OCI-LY7 (cell line): Measurements from ENCODE around the gene HSPA12A. TPM values are rescaled to one million over a fixed set of nuclear protein-coding genes. Genes with fewer than 3 reads are reported as not detected.

Experiments
- BruUV-seq: library from RNA; stranded (reverse); fragments of 400-500 nt; replicated peaks from 2 replicates; lab custom pipeline; 2021; lab: Mats Ljungman, UMichigan
- CTCF ChIA-PET: fragments of 300-600 bp; sonication (Branson Sonifier 250); formaldehyde crosslinking; loops from one replicate; lab custom pipeline; 2022; ENCODE audit warnings: antibody characterized with exemption; ENCODE audit not compliant: unreplicated experiment; lab: Charles Lee
- POLR2A ChIA-PET: fragments of 300-600 bp; sonication (Branson Sonifier 250); formaldehyde crosslinking; loops from one replicate; lab custom pipeline; 2022; ENCODE audit warnings: antibody characterized with exemption; lab: Charles Lee
- DNase-seq: peaks from one replicate; pipeline ENCODE4 v3.0.0-alpha.2; 2015; ENCODE audit warnings: low spot score
- H2AFZ ChIP-seq: fragments of 200-600 bp; sonication (generic), shearing (Covaris generic); 2 replicates; pipeline ENCODE4 v1.6.1; 2014; ENCODE audit warnings: mild to moderate bottlenecking, antibody characterized with exemption, low read length, moderate library complexity
- H3K27ac ChIP-seq: fragments of 200-600 bp; sonication (generic); 2 replicates; pipeline ENCODE4 v1.5.1; 2014; ENCODE audit warnings: mixed run types, low read depth, mild to moderate bottlenecking, moderate library complexity, low read length, inconsistent platforms; ENCODE audit not compliant: poor library complexity, severe bottlenecking
- H3K36me3 ChIP-seq: fragments of 200-600 bp; sonication (generic); 2 replicates; pipeline ENCODE4 v1.6.1; 2014; ENCODE audit warnings: mild to moderate bottlenecking, antibody characterized with exemption, low read length, moderate library complexity, mixed read lengths; ENCODE audit not compliant: insufficient read depth
- H3K4me1 ChIP-seq: fragments of 200-600 bp; sonication (generic); 2 replicates; pipeline ENCODE4 v1.5.1; 2014; ENCODE audit warnings: mild to moderate bottlenecking, low read length; ENCODE audit not compliant: insufficient read depth, poor library complexity, severe bottlenecking
- H3K4me2 ChIP-seq: fragments of 200-600 bp; sonication (generic); 2 replicates; pipeline ENCODE4 v1.6.1; 2014; ENCODE audit warnings: mild to moderate bottlenecking, low read length
- H3K4me3 ChIP-seq: fragments of 200-600 bp; sonication (generic); 2 replicates; pipeline ENCODE4 v1.5.1; 2014; ENCODE audit warnings: mild to moderate bottlenecking, low read depth, low read length; ENCODE audit not compliant: poor library complexity, severe bottlenecking
- H3K79me2 ChIP-seq: fragments of 200-600 bp; sonication (generic); 2 replicates; pipeline ENCODE4 v1.6.1; 2016; ENCODE audit warnings: low read depth, mild to moderate bottlenecking, low read length, moderate library complexity, mixed read lengths; ENCODE audit not compliant: insufficient read depth
- H3K9me2 ChIP-seq: fragments of 200-600 bp; sonication (generic); 2 replicates; pipeline ENCODE4 v1.6.1; 2016; ENCODE audit warnings: mild to moderate bottlenecking, low read length, mixed read lengths; ENCODE audit not compliant: insufficient read depth
- H3K9me3 ChIP-seq: fragments of 200-600 bp; sonication (generic); 2 replicates; pipeline ENCODE4 v1.6.1; 2014; ENCODE audit warnings: mild to moderate bottlenecking, mixed run types, low read length, mixed read lengths
- H4K20me1 ChIP-seq: fragments of 200-600 bp; sonication (generic); 2 replicates; pipeline ENCODE4 v1.6.1; 2014; ENCODE audit warnings: mild to moderate bottlenecking, antibody characterized with exemption, low read length, moderate library complexity, mixed read lengths; ENCODE audit not compliant: insufficient read depth
- EZH2phosphoT487 ChIP-seq: fragments of 200-600 bp; sonication (generic); IDR thresholded peaks from 2 replicates; pipeline ENCODE4 v1.6.1; 2018; ENCODE audit warnings: low read depth, borderline replicate concordance, mild to moderate bottlenecking, mixed run types, antibody characterized with exemption, low read length, moderate library complexity, mixed read lengths
- intact Hi-C: fragments of 100-400 bp; cut with micrococcal nuclease; formaldehyde crosslinking; loops from one replicate; pipeline ENCODE4 v1.10.0; 2022; ENCODE audit not compliant: unreplicated experiment
- total RNA-seq, 2 experiments: library from RNA; depleted of rRNA in 1 of 2; stranded (reverse); fragments of >200 nt in 1 of 2; shearing (Covaris generic) in 1 of 2; gene quantifications; 2 replicates each; pipeline ENCODE4 v1.2.3, GENCODE V29; 2014 to 2022
- TF ChIP-seq, protein P1 (sequence below): fragments of 200-600 bp; sonication (generic); conservative IDR thresholded peaks from 2 replicates; pipeline ENCODE4 v1.5.1; 2014; ENCODE audit warnings: mild to moderate bottlenecking, antibody characterized with exemption, low read length, moderate library complexity, mixed read lengths

Gene HSPA12A
- total RNA-seq, 2 experiments from 2014 or later: 3.7 TPM; not detected in 1

DNA sequence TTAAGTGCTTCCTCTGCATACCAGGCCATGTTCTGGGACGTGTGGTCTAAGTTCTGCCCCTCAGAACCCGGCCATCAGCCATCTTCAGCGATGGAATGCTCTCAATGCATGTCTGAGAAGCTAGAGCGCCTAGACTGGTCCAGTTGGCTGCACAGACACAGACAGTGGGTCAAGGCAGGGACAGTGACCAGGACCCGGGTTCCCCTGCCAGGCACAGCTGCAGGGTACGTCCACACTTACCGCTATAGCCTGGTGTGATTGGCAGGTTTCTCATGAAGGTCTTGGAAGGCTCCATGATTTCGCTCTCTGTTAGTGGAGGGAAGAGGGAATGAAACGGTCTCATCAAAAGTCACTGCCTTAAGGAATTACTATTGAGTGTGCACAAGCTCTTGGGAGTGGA lies 74.3 kb downstream of the HSPA12A start:
- no peaks in the 10 kb centered on the region for H3K4me1 ChIP-seq
- intact Hi-C loops: no loop called here
- DNase-seq: no peak
- no peaks in the 10 kb centered on the region for H3K36me3 ChIP-seq
- CTCF ChIA-PET: no interaction called here
- H3K79me2 ChIP-seq: no peaks in the 10 kb centered on the region
- no peak overlapping the region for H3K27ac ChIP-seq
- POLR2A ChIA-PET: no interaction called here
- H3K4me2 ChIP-seq: no peak overlapping the region
- no peaks in the 10 kb centered on the region for H3K9me3 ChIP-seq
- no peak overlapping the region for H2AFZ ChIP-seq
- H4K20me1 ChIP-seq: no peaks in the 10 kb centered on the region
- H3K9me2 ChIP-seq: no peaks in the 10 kb centered on the region
- TF ChIP-seq EZH2phosphoT487: no peak
- TF ChIP-seq, protein P1, sequence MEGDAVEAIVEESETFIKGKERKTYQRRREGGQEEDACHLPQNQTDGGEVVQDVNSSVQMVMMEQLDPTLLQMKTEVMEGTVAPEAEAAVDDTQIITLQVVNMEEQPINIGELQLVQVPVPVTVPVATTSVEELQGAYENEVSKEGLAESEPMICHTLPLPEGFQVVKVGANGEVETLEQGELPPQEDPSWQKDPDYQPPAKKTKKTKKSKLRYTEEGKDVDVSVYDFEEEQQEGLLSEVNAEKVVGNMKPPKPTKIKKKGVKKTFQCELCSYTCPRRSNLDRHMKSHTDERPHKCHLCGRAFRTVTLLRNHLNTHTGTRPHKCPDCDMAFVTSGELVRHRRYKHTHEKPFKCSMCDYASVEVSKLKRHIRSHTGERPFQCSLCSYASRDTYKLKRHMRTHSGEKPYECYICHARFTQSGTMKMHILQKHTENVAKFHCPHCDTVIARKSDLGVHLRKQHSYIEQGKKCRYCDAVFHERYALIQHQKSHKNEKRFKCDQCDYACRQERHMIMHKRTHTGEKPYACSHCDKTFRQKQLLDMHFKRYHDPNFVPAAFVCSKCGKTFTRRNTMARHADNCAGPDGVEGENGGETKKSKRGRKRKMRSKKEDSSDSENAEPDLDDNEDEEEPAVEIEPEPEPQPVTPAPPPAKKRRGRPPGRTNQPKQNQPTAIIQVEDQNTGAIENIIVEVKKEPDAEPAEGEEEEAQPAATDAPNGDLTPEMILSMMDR: no peak
- no TSS peak for BruUV-seq
- no peak overlapping the region for H3K4me3 ChIP-seq

DNA sequence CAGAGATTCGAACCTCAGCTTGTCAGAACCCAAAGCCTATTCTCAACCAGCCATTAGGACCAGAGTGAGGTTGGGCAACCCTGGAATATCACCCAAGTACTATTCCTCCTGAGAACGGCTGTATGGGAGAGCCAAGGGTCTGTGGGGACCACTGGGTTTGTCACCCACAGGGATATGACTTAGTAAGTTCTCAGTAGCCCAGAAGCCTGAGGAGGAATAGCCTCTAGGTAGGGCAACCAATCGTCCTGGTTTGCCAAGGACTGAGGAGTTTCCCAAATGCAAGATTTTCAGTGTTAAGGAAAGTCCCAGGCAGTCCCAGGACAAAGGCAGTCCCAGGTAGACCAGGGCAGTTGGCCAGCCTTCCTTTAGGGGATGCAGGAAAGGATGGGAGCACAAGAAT lies 74.9 kb downstream of the HSPA12A start:
- no TSS peak for BruUV-seq
- no peaks in the 10 kb centered on the region for H3K9me2 ChIP-seq
- H3K4me1 ChIP-seq: no peaks in the 10 kb centered on the region
- intact Hi-C loops: no loop called here
- TF ChIP-seq, protein P1: no peak
- no peak for TF ChIP-seq EZH2phosphoT487
- H3K36me3 ChIP-seq: no peaks in the 10 kb centered on the region
- ChIA-PET CTCF (no interaction called here), POLR2A (no interaction called here)
- H4K20me1 ChIP-seq: no peaks in the 10 kb centered on the region
- no peak overlapping the region for H3K4me3 ChIP-seq
- no peak overlapping the region for H3K27ac ChIP-seq
- no peaks in the 10 kb centered on the region for H3K79me2 ChIP-seq
- DNase-seq: no peak
- no peaks in the 10 kb centered on the region for H3K9me3 ChIP-seq
- no peak overlapping the region for H2AFZ ChIP-seq
- H3K4me2 ChIP-seq: no peak overlapping the region

DNA sequence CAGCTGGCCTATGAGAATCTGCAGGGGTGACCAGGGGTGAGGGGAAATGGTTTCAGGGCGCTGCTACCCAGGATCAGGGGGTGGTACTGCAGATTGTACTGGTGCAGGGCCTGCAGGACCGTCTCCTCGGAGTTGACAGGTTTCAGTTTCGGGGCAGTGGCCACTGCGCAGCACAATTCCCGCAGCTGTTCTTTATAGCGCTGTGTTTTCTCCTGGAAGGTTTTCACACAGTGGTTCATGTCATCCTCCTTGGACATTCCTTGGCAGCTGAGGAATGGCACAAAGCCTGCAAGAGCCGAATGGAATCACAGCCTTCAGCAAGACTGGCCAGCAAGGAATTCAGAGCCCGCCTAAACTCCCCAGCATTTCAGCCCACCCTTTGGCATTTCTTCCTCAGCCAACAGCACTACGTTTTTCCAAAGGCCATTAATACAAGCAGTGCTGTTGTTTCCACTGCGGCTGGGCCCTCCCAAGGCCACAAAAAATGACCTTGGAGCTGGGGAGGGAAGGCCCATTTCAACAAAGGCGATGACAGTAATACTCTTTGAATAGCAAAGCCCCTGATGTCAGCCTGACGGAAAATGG lies 76.7 kb downstream of the HSPA12A start:
- POLR2A ChIA-PET: interaction anchor here (0.6 kb wide), 1 partner anchor 72 kb away, joined by 5 read pairs; no protein-coding TSS in a partner anchor
- H3K4me2 ChIP-seq: no peak overlapping the region

More for the DNA sequence above, 76.7 kb downstream of the HSPA12A start:
- Histone ChIP-seq H3K79me2 (no peaks in the 10 kb centered on the region), H3K4me3 (no peak overlapping the region), H3K9me2 (no peaks in the 10 kb centered on the region), H3K27ac (no peak overlapping the region), H4K20me1 (no peaks in the 10 kb centered on the region), H3K4me1 (no peaks in the 10 kb centered on the region), H2AFZ (no peak overlapping the region), H3K36me3 (no peaks in the 10 kb centered on the region), H3K9me3 (no peaks in the 10 kb centered on the region)
- DNase-seq: no peak
- CTCF ChIA-PET: no interaction called here
- TF ChIP-seq EZH2phosphoT487: no peak
- TF ChIP-seq, protein P1: no peak
- intact Hi-C loops: no loop called here
- no TSS peak for BruUV-seq
